B cell (primary cell): Measurements from ENCODE around the gene TRIO. TPM values are rescaled to one million over a fixed set of nuclear protein-coding genes. Genes with fewer than 3 reads are reported as not detected.

ENCODE experiments used
- ATAC-seq: fragments of 200-7000 bp; cut with Tn5 transposase; one replicate; pipeline ENCODE4 v1.10.0; 2021; ENCODE audit warnings: low read depth, mild to moderate bottlenecking, moderate number of reproducible peaks, moderate library complexity
- CTCF ChIA-PET: fragments of 350-600 bp; sonication (Branson Sonifier 250); formaldehyde crosslinking; loops from one replicate; lab custom pipeline; 2021; ENCODE audit warnings: antibody characterized with exemption, inconsistent platforms; lab: Charles Lee
- POLR2A ChIA-PET: fragments of 350-600 bp; sonication (Branson Sonifier 250); formaldehyde crosslinking; loops from one replicate; lab custom pipeline; 2021; ENCODE audit warnings: antibody characterized with exemption; lab: Charles Lee
- DNase-seq: peaks from one replicate; pipeline ENCODE4 v3.0.0; 2013
- H2AFZ ChIP-seq: 2 replicates; pipeline ENCODE4 v1.6.1; 2012; ENCODE audit warnings: mild to moderate bottlenecking, low read depth, low read length; ENCODE audit not compliant: insufficient read depth, poor library complexity, severe bottlenecking
- H3K27ac ChIP-seq, 2 donors: 1 replicate in 1 of 2; 2 replicates in 1 of 2; pipeline ENCODE4 v1.5.1; 2012 to 2013; ENCODE audit warnings: low read length in 2 of 2, mild to moderate bottlenecking in 2 of 2, moderate library complexity in 1 of 2
- H3K27me3 ChIP-seq, 4 experiments: fragments of 200-600 bp in 1 of 4; sonication (generic) in 1 of 4; replicated peaks in 1 of 4; 1 replicate in 2 of 4; 2 replicates in 2 of 4; pipeline versions ENCODE4 v1.6.1 to v1.7.0; 2013 to 2016; ENCODE audit warnings: low read length in 3 of 4, mild to moderate bottlenecking in 2 of 4, mixed read lengths in 1 of 4, moderate library complexity in 1 of 4; ENCODE audit not compliant: insufficient read depth in 4 of 4, control insufficient read depth in 3 of 4; ENCODE audit errors: control extremely low read depth in 1 of 4
- H3K36me3 ChIP-seq, 2 experiments: replicated peaks in 1 of 2; 1 replicate in 1 of 2; 2 replicates in 1 of 2; pipeline versions ENCODE4 v1.6.1 to v1.7.1; 2013; ENCODE audit warnings: low read length in 1 of 2; ENCODE audit not compliant: insufficient read depth in 2 of 2, control insufficient read depth in 1 of 2; ENCODE audit errors: control extremely low read depth in 1 of 2, extremely low read depth in 1 of 2
- H3K4me1 ChIP-seq, 2 donors: fragments of 200-600 bp in 1 of 2; sonication (generic) in 1 of 2; 1 replicate in 1 of 2; 2 replicates in 1 of 2; pipeline versions ENCODE4 v1.5.1 to v1.6.1; 2013 to 2017; ENCODE audit warnings: low read length in 2 of 2; ENCODE audit not compliant: control insufficient read depth in 2 of 2, insufficient read depth in 2 of 2
- H3K4me2 ChIP-seq: replicated peaks from 2 replicates; pipeline ENCODE3; 2012; ENCODE audit warnings: mild to moderate bottlenecking, low read depth, low read length; ENCODE audit not compliant: poor library complexity, severe bottlenecking
- H3K4me3 ChIP-seq, 5 experiments: fragments of 200-600 bp in 1 of 5; sonication (generic) in 1 of 5; 1 replicate in 3 of 5; 2 replicates in 2 of 5; pipeline versions ENCODE4 v1.5.1 to v1.7.0; 2011 to 2016; ENCODE audit warnings: low read length in 4 of 5, mild to moderate bottlenecking in 4 of 5, low read depth in 2 of 5, control low read depth in 1 of 5, moderate library complexity in 1 of 5; ENCODE audit not compliant: insufficient read depth in 1 of 5; ENCODE audit errors: control extremely low read depth in 1 of 5, extremely low read depth in 1 of 5
- H3K79me2 ChIP-seq: fragments of 200-600 bp; sonication (generic); one replicate; pipeline ENCODE4 v1.6.0; 2016; ENCODE audit warnings: low read length; ENCODE audit not compliant: control insufficient read depth, insufficient read depth
- H3K9ac ChIP-seq: fragments of 200-600 bp; sonication (generic); 2 replicates; pipeline ENCODE4 v1.6.1; 2017; ENCODE audit warnings: mild to moderate bottlenecking, low read length, moderate library complexity
- H3K9me3 ChIP-seq, 3 donors: one replicate each; pipeline versions ENCODE4 v1.6.1 to v1.7.1; 2013; ENCODE audit warnings: low read length in 2 of 3; ENCODE audit not compliant: control insufficient read depth in 2 of 3, insufficient read depth in 1 of 3; ENCODE audit errors: control extremely low read depth in 1 of 3
- H4K20me1 ChIP-seq: 2 replicates; pipeline ENCODE4 v1.6.0; 2012; ENCODE audit warnings: mild to moderate bottlenecking, low read length; ENCODE audit not compliant: insufficient read depth, control insufficient read depth, poor library complexity, severe bottlenecking
- H3K27ac Mint-ChIP-seq: one replicate; pipeline ENCODE4 v1.8.0; 2021; ENCODE audit warnings: mixed read lengths
- H3K27me3 Mint-ChIP-seq: one replicate; pipeline ENCODE4 v1.8.0; 2021; ENCODE audit warnings: mixed read lengths
- H3K4me1 Mint-ChIP-seq: one replicate; pipeline ENCODE4 v1.8.0; 2021; ENCODE audit warnings: mixed read lengths
- H3K4me3 Mint-ChIP-seq: one replicate; pipeline ENCODE4 v1.8.0; 2021; ENCODE audit warnings: mixed read lengths
- H3K9me3 Mint-ChIP-seq: one replicate; pipeline ENCODE4 v1.8.0; 2022; ENCODE audit warnings: mixed read lengths; ENCODE audit not compliant: insufficient read depth
- CTCF ChIP-seq: fragments of 200-600 bp; IDR thresholded peaks from one replicate; pipeline ENCODE4 v1.8.0; 2022; ENCODE audit warnings: antibody characterized with exemption, mild to moderate bottlenecking
- EZH2 ChIP-seq: IDR thresholded peaks from 2 replicates; pipeline ENCODE4 v1.6.1; 2012; ENCODE audit warnings: borderline replicate concordance, low read depth, mild to moderate bottlenecking, moderate library complexity, low read length; ENCODE audit not compliant: insufficient read depth, poor library complexity, severe bottlenecking
- WGBS: methylation state at CpG from one replicate; pipeline ENCODE4 v1.1.5; 2013; ENCODE audit warnings: missing lambda C conversion rate; ENCODE audit not compliant: insufficient coverage; 5-methylcytosine and 5-hydroxymethylcytosine counted together
- intact Hi-C: fragments of 100-400 bp; cut with micrococcal nuclease; formaldehyde crosslinking; loops from one replicate; pipeline ENCODE4 v1.10.0; 2022
- polyA plus RNA-seq: library from polyadenylated mRNA; depleted of rRNA; stranded (reverse); fragments of >200 nt; gene quantifications from 2 replicates; pipeline ENCODE4 v1.2.3, GENCODE V29; 2012
- total RNA-seq, 2 donors: library from RNA; stranded (reverse); fragments of 120-200 nt in 1 of 2; gene quantifications; 1 replicate in 1 of 2; 2 replicates in 1 of 2; pipeline versions ENCODE4 v1.2.3 to v1.2.4, GENCODE V29; 2013 to 2022

Gene TRIO
- total and polyA plus RNA-seq, 2 donors (not counting 1 experiment from before 2014, with no cell fraction given) = 90.5 to 479 TPM

- DNase-seq (no peak), ATAC-seq (no peak)
- Histone ChIP-seq H3K4me1 (peaks cover 33 to 38% of the 10 kb centered on the region in 2 donors), H3K9me3 (no peaks in the 10 kb centered on the region), H3K4me2 (peak overlapping the region; percentile 64), H3K27ac (no peak overlapping the region), H3K36me3 (peaks cover 2 to 33% of the 10 kb centered on the region in 2 experiments), H2AFZ (no peak overlapping the region), H3K79me2 (peaks cover 31% of the 10 kb centered on the region), H4K20me1 (no peaks in the 10 kb centered on the region), H3K4me3 (no peak overlapping the region), H3K9ac (no peak overlapping the region), H3K27me3 (no peaks in the 10 kb centered on the region)
- peaks cover 44% of the 10 kb centered on the region for H3K4me1 Mint-ChIP-seq
- intact Hi-C loops = loop anchor here (5.0 kb wide), 1 partner anchor 529 kb away; the partner anchor contains the start of gene ANKH
- no peak for TF ChIP-seq CTCF
- no peak for TF ChIP-seq EZH2
- ChIA-PET CTCF (interaction anchor here (1.6 to 3.6 kb wide), 4 partner anchors 9 to 231 kb away, joined by 4 to 16 read pairs (median 7); no protein-coding TSS in a partner anchor), POLR2A (no interaction called here)
- H3K4me3 Mint-ChIP-seq = peak overlapping the region; percentile 47
- no peaks in the 10 kb centered on the region for H3K27me3 Mint-ChIP-seq
- H3K9me3 Mint-ChIP-seq = no peaks in the 10 kb centered on the region
- H3K27ac Mint-ChIP-seq = peak overlapping the region; percentile 10
- 86% methylated on average over 1 of the region's 4 CpGs for WGBS
Observed at GRCh38 chr5:14343376-14343775, 200.2 kb downstream of the TRIO start.

GRCh38 chr5:14347522-14347921, 204.4 kb downstream of the TRIO start:
- Histone ChIP-seq H3K36me3 (peaks cover 2 to 32% of the 10 kb centered on the region in 2 experiments), H3K9ac (no peak overlapping the region), H3K4me3 (no peak overlapping the region), H3K27me3 (no peaks in the 10 kb centered on the region), H2AFZ (no peak overlapping the region), H3K79me2 (peaks cover 14% of the 10 kb centered on the region), H4K20me1 (peaks cover 20% of the 10 kb centered on the region), H3K4me1 (peaks cover 22 to 33% of the 10 kb centered on the region in 2 donors), H3K27ac (no peak overlapping the region), H3K9me3 (no peaks in the 10 kb centered on the region), H3K4me2 (no peak overlapping the region)
- ATAC-seq (no peak), DNase-seq (no peak)
- Mint-ChIP-seq H3K27ac (no peak overlapping the region), H3K4me3 (no peak overlapping the region), H3K4me1 (peaks cover 37% of the 10 kb centered on the region), H3K9me3 (no peaks in the 10 kb centered on the region), H3K27me3 (no peaks in the 10 kb centered on the region)
- TF ChIP-seq CTCF = no peak
- TF ChIP-seq EZH2 = no peak
- intact Hi-C loops = no loop called here
- 93% methylated on average over 5 of the region's 7 CpGs for WGBS
- ChIA-PET POLR2A (no interaction called here), CTCF (interaction anchor here (1.2 kb wide), 1 partner anchor 301 kb away, joined by 3 read pairs; no protein-coding TSS in a partner anchor)
